Measurements from ENCODE around the gene ENTHD1.

ENTHD1 gene

DNA sequence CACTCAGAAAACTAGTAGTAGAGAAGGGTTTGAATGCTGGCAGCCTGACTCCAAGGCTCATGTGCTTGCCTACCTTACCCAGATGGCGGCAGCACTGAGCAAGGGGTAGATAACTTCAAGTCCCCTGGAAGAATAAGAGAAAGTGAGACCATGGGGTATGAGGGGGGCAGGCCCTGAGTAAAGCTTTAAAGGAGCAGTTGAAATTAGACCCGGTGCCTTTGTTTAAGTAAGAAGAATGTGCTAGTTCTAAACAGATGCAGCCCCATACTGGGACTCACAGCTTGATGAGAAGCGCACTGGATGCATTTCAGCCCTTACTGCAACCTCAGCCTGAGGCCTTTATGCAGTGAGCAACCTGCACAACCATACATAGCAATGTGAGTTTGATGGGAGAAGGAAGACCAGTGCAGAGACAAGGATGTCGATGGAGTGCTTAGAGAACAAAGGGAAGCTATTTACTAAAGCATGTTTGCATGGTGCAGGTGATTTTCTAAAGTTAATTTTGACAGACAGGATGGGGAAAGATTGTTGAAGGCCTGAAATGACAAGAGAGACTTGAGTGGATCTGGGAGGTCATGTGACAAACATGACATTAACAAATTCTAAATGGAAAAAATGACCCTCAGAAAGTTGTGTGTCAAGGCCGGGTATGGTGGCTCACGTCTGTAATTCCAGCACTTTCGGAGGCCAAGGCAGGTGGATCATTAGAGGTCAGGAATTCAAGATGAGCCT lies 39.5 kb upstream of the ENTHD1 start:
- H3K4me3 ChIP-seq (ENCODE audit: low read depth, low read length) = no peak overlapping the region
- TF ChIP-seq, protein P1, sequence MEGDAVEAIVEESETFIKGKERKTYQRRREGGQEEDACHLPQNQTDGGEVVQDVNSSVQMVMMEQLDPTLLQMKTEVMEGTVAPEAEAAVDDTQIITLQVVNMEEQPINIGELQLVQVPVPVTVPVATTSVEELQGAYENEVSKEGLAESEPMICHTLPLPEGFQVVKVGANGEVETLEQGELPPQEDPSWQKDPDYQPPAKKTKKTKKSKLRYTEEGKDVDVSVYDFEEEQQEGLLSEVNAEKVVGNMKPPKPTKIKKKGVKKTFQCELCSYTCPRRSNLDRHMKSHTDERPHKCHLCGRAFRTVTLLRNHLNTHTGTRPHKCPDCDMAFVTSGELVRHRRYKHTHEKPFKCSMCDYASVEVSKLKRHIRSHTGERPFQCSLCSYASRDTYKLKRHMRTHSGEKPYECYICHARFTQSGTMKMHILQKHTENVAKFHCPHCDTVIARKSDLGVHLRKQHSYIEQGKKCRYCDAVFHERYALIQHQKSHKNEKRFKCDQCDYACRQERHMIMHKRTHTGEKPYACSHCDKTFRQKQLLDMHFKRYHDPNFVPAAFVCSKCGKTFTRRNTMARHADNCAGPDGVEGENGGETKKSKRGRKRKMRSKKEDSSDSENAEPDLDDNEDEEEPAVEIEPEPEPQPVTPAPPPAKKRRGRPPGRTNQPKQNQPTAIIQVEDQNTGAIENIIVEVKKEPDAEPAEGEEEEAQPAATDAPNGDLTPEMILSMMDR (IDR thresholded peaks at IDR 0.05; ENCODE audit: control insufficient read depth, extremely low read depth, insufficient read depth) = peak; percentile 47
- DNase-seq (ENCODE audit: low read depth) = no peak

DNA sequence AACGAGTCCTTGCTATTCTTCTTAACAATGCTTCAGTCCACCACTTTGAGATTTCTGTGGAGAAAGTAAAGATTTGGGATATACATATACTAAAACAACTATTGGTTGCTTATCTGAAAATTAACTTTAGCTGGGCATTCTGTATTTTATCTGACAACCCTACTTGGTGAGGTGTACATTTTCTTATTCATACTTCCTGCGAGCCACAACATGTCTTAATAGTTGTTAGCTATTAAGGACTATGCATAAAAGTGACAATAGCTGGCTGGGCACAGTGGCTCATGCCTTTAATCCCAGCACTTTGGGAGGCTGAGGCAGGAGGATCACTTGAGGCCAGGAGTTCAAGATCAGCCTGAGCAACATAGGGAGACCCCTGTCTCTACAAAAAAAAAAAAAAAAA lies 38.6 kb upstream of the ENTHD1 start:
- DNase-seq (ENCODE audit: low read depth) = no peak
- TF ChIP-seq, protein P1 (IDR thresholded peaks at IDR 0.05; ENCODE audit: control insufficient read depth, extremely low read depth, insufficient read depth) = no peak
- H3K4me3 ChIP-seq (ENCODE audit: low read depth, low read length) = no peak overlapping the region

DNA sequence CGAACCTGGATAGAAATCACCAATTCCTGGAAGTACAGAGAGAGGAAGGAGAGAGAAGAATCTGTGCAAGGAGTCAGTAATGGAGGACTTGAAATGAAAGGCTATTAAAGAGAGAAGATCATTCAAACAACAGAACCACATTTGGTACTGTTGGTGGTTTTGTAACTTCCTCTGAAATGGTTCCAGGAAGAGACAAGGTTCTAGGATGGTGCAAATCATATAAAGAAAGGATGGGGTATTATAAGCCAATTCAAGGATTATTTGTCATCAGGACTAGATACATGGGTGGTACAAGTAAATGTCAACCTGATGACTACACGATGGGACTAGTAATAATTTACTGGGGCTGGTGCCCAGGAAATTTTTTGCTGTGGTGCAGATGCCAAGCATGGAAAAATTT lies 37.7 kb upstream of the ENTHD1 start:
- TF ChIP-seq, protein P1 (IDR thresholded peaks at IDR 0.05; ENCODE audit: control insufficient read depth, extremely low read depth, insufficient read depth) = no peak
- H3K4me3 ChIP-seq (ENCODE audit: low read depth, low read length) = no peak overlapping the region
- DNase-seq (ENCODE audit: low read depth) = no peak

DNA sequence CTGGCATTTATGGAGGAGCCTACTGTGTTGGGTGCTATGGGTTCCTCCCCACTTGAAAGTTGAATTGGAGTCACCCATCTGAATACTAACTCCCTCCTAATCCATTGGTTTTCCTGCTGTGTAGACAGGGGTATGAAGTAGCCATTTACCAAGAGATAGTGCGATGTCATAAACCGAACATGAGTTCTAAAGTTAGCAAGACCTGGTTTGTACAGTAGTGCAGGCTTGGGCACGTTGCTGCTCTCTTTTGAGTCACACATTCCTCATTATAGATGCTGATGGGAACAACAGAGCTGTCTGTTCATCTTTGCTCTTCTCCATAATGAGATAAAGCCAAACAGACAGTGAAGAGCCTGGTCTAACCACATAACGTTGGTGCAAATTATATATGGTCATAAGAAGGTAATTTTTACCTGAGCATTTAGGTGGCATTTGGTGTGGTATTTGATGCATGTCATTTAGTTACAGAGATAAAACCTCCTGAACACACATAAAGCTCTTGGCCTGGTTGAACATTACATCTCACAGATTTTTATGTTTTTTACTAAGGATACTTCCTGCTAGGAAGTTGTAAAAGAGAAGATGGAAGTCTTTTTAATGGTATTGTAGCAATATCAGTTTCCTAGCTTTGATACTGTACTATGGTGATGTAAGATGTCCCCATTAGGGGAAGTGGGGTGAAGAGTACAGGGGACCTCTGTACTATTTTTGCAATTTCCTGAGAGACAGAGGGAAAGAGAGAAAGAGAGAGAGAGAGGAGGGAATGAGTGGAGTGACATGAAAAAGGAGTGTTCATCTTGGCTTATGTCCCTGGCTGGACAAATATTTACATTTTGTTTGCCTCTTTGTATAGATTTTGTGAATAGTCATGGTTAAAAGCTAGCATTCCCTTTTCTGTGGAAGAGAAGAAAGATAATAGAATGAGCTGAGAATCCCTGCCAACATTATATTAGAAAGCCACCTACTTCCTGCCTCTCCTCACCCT lies 35.3 kb upstream of the ENTHD1 start:
- no peak for DNase-seq (ENCODE audit: low read depth)
- TF ChIP-seq, protein P1 (IDR thresholded peaks at IDR 0.05; ENCODE audit: control insufficient read depth, extremely low read depth, insufficient read depth) = no peak
- H3K4me3 ChIP-seq (ENCODE audit: low read depth, low read length) = no peak overlapping the region

DNA sequence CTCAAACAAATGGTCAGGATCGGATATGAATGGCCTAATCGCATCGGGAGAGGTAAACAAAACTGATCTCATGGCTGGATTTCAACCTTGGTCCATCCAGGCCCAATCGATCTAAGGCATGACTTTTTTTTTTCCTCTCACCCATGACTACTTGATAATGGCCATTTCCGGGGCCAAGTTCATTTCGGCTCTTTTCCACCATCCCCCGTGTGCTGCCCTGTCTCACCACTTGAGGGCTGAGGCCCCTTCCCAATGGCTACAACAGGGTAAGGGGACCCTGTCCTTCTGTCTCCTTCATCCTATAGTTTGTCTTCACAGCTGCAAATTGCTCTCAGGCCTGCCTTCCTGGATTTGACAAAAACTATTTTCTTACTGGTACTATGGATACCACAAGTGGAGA lies 34.0 kb upstream of the ENTHD1 start:
- DNase-seq (ENCODE audit: low read depth) = no peak
- no peak overlapping the region for H3K4me3 ChIP-seq (ENCODE audit: low read depth, low read length)
- TF ChIP-seq, protein P1 (IDR thresholded peaks at IDR 0.05; ENCODE audit: control insufficient read depth, extremely low read depth, insufficient read depth) = no peak

DNA sequence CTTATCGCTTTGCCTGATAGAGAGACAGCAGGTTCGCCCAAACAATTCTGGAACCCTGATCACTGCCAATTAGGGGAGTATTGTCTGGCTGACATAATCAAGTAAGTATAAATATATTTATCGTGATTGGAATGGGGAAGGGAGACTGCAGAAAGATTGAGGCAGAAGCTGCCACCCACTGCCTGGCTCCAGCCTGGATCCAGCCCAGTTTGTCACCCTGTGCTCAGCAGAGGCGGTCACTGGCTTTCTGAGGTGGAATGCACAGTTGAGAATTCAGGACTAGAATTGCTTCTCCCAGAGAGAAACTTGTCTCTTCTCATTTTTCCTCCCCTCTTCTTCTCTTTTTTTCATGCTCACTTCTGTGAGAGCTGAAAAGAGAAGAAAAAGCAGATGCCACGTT lies 33.2 kb upstream of the ENTHD1 start:
- no peak overlapping the region for H3K4me3 ChIP-seq (ENCODE audit: low read depth, low read length)
- DNase-seq (ENCODE audit: low read depth) = no peak
- TF ChIP-seq, protein P1 (IDR thresholded peaks at IDR 0.05; ENCODE audit: control insufficient read depth, extremely low read depth, insufficient read depth) = no peak
